Measurements from ENCODE around the gene TENM4. TPM values are rescaled to one million over a fixed set of nuclear protein-coding genes. Genes with fewer than 3 reads are reported as not detected.

TENM4 gene
- total RNA-seq, 1 donor from 2014 or later, result 5.1 TPM

DNA sequence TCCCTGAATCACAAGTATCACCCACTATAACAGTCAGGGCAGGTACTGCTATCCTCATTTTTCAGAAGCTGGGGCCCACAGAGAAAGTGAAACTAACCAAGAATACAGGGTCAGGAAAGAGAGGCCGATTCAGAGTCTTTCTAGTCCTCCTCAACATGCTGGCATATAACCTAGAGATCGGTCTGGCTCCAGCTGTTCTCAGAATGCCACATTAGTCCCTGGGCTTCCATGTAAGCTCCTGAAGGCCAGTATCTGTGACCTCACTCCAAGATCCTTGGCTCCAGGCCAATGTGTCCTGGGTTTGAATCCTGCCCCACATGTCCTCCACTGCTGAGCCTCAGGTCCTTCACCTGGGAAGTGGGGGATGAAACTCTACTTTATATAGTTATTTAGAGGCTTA lies 50.4 kb downstream of the TENM4 start:
- peaks cover 20% of the 10 kb centered on the region for H3K4me1 Mint-ChIP-seq
- H2AFZ ChIP-seq (replicated peaks), result no peak overlapping the region
- peaks cover 18% of the 10 kb centered on the region for H3K4me1 ChIP-seq
- H4K20me1 ChIP-seq (ENCODE audit: low read depth), result no peaks in the 10 kb centered on the region
- no peak overlapping the region for H3K4me3 ChIP-seq
- no peaks in the 10 kb centered on the region for H3K9me3 ChIP-seq (ENCODE audit: low read depth)
- H3K9me3 Mint-ChIP-seq, result no peaks in the 10 kb centered on the region
- H3K79me2 ChIP-seq (ENCODE audit: low read depth), result no peaks in the 10 kb centered on the region
- H3K27me3 Mint-ChIP-seq (ENCODE audit: insufficient read depth, low read depth), result peaks cover 4% of the 10 kb centered on the region
- no peak overlapping the region for H3K27ac Mint-ChIP-seq
- H3K27me3 ChIP-seq, result no peaks in the 10 kb centered on the region
- TF ChIP-seq EZH2phosphoT487 (IDR thresholded peaks at IDR 0.05) (no peak), EZH2 (IDR thresholded peaks at IDR 0.05) (no peak)
- TF ChIP-seq, protein P1, sequence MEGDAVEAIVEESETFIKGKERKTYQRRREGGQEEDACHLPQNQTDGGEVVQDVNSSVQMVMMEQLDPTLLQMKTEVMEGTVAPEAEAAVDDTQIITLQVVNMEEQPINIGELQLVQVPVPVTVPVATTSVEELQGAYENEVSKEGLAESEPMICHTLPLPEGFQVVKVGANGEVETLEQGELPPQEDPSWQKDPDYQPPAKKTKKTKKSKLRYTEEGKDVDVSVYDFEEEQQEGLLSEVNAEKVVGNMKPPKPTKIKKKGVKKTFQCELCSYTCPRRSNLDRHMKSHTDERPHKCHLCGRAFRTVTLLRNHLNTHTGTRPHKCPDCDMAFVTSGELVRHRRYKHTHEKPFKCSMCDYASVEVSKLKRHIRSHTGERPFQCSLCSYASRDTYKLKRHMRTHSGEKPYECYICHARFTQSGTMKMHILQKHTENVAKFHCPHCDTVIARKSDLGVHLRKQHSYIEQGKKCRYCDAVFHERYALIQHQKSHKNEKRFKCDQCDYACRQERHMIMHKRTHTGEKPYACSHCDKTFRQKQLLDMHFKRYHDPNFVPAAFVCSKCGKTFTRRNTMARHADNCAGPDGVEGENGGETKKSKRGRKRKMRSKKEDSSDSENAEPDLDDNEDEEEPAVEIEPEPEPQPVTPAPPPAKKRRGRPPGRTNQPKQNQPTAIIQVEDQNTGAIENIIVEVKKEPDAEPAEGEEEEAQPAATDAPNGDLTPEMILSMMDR (IDR thresholded peaks at IDR 0.05), result no peak
- H3F3A ChIP-seq (ENCODE audit: low read depth), result no peaks in the 10 kb centered on the region
- no peak overlapping the region for H3K9ac ChIP-seq
- no peak overlapping the region for H3K27ac ChIP-seq
- DNase-seq (ENCODE audit: low spot score), result no peak
- no peak overlapping the region for H3K4me2 ChIP-seq
- peaks cover 5% of the 10 kb centered on the region for H3K36me3 Mint-ChIP-seq
- no peak overlapping the region for H3K4me3 Mint-ChIP-seq
- H3K36me3 ChIP-seq, result no peaks in the 10 kb centered on the region

DNA sequence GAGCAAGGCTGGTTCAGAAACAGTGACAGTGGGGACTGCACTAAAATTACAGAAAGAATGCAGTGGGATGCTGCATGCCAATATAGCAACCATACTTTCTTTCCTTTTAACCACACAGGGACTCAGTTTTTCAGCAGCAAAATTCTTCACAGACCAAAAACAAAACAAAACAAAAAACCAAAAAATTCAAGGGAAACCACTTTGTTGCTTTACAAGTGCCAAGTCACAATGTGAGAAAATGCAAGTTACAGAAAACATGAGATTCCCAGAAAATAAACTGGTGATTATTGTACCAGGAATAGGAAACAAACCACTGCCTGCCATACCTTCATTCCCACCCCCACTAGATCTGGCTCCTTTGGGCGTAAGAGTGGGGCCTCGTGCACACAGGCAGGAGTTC lies 52.6 kb downstream of the TENM4 start:
- H3K4me1 Mint-ChIP-seq, result peaks cover 11% of the 10 kb centered on the region
- no peaks in the 10 kb centered on the region for H3K79me2 ChIP-seq (ENCODE audit: low read depth)
- no peaks in the 10 kb centered on the region for H3K9me3 ChIP-seq (ENCODE audit: low read depth)
- H3K4me3 Mint-ChIP-seq, result no peak overlapping the region
- H2AFZ ChIP-seq (replicated peaks), result no peak overlapping the region
- H3F3A ChIP-seq (ENCODE audit: low read depth), result no peaks in the 10 kb centered on the region
- TF ChIP-seq EZH2phosphoT487 (IDR thresholded peaks at IDR 0.05) (no peak), EZH2 (IDR thresholded peaks at IDR 0.05) (no peak)
- TF ChIP-seq, protein P1 (IDR thresholded peaks at IDR 0.05), result no peak
- no peaks in the 10 kb centered on the region for H3K36me3 ChIP-seq
- no peak for DNase-seq (ENCODE audit: low spot score)
- H3K36me3 Mint-ChIP-seq, result peaks cover 5% of the 10 kb centered on the region
- H3K27ac ChIP-seq, result no peak overlapping the region
- no peaks in the 10 kb centered on the region for H4K20me1 ChIP-seq (ENCODE audit: low read depth)
- H3K4me1 ChIP-seq, result peaks cover 10% of the 10 kb centered on the region
- H3K9ac ChIP-seq, result no peak overlapping the region
- H3K27ac Mint-ChIP-seq, result no peak overlapping the region
- H3K9me3 Mint-ChIP-seq, result no peaks in the 10 kb centered on the region
- H3K27me3 ChIP-seq, result no peaks in the 10 kb centered on the region
- H3K4me3 ChIP-seq, result no peak overlapping the region
- no peak overlapping the region for H3K4me2 ChIP-seq
- peaks cover 6% of the 10 kb centered on the region for H3K27me3 Mint-ChIP-seq (ENCODE audit: insufficient read depth, low read depth)

DNA sequence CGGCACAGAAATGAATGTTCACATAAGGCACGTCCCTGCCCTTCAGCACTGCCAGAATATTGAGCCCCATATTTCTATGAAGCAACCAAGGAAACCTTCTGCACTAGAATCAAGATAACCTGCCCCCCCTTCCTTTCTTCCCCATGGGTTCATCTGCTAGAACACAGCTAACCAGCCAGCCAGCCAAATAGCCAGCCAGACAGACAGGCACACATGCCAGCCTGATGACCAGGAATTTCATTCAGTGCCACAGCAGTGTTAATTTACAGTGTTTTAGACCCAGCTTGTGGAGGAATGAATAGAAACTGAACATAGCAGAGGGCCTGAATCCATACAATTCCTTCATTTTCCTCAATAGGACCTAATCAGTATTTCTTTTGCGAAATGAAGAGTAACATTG lies 57.0 kb downstream of the TENM4 start:
- H3K36me3 Mint-ChIP-seq, result peaks cover 5% of the 10 kb centered on the region
- Histone ChIP-seq H3K9me3 (ENCODE audit: low read depth) (no peaks in the 10 kb centered on the region), H3K9ac (no peak overlapping the region), H3F3A (ENCODE audit: low read depth) (no peaks in the 10 kb centered on the region), H3K4me1 (no peaks in the 10 kb centered on the region), H3K27ac (no peak overlapping the region), H2AFZ (replicated peaks) (no peak overlapping the region), H3K4me2 (no peak overlapping the region), H3K27me3 (no peaks in the 10 kb centered on the region), H3K4me3 (no peak overlapping the region), H3K36me3 (no peaks in the 10 kb centered on the region), H3K79me2 (ENCODE audit: low read depth) (no peaks in the 10 kb centered on the region), H4K20me1 (ENCODE audit: low read depth) (no peaks in the 10 kb centered on the region)
- H3K27me3 Mint-ChIP-seq (ENCODE audit: insufficient read depth, low read depth), result peaks cover 6% of the 10 kb centered on the region
- TF ChIP-seq EZH2phosphoT487 (IDR thresholded peaks at IDR 0.05) (no peak), EZH2 (IDR thresholded peaks at IDR 0.05) (no peak)
- TF ChIP-seq, protein P1 (IDR thresholded peaks at IDR 0.05), result no peak
- H3K4me1 Mint-ChIP-seq, result peaks cover 9% of the 10 kb centered on the region
- H3K9me3 Mint-ChIP-seq, result no peaks in the 10 kb centered on the region
- H3K4me3 Mint-ChIP-seq, result no peak overlapping the region
- DNase-seq (ENCODE audit: low spot score), result no peak
- H3K27ac Mint-ChIP-seq, result no peak overlapping the region

All from neural progenitor cell (in vitro differentiated cells).